ENCODE results near the gene SSTR4.
"Not testable (repeated sequence)": the region's sequence is repeated elsewhere in the genome, so short reads cannot be mapped to it uniquely, and the experiment has no call there.

SSTR4 gene

DNA sequence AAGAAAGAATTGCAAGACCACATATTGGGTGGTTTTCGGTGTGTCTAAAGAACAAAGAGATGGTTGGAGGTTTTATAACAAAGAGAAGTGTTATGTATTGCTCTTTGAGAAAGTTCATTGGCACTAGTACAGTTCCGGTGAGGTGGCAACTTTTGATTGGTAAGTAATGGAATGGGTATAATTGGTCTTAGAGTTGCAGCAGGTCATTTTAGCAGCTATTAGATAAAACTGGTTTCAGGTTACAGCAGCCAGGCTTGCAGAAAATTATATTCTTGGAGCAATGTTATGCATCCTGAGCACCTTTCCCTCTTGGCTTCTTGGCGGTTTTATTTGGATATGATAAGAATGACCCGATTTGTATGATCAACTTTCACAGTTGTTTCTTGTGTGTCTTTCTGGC, 12.3 kb upstream of the SSTR4 start:
- H3K4me3 ChIP-seq (ENCODE audit: low read depth, low read length): no peak overlapping the region
- DNase-seq (ENCODE audit: low read depth): no peak
- TF ChIP-seq, protein P1, sequence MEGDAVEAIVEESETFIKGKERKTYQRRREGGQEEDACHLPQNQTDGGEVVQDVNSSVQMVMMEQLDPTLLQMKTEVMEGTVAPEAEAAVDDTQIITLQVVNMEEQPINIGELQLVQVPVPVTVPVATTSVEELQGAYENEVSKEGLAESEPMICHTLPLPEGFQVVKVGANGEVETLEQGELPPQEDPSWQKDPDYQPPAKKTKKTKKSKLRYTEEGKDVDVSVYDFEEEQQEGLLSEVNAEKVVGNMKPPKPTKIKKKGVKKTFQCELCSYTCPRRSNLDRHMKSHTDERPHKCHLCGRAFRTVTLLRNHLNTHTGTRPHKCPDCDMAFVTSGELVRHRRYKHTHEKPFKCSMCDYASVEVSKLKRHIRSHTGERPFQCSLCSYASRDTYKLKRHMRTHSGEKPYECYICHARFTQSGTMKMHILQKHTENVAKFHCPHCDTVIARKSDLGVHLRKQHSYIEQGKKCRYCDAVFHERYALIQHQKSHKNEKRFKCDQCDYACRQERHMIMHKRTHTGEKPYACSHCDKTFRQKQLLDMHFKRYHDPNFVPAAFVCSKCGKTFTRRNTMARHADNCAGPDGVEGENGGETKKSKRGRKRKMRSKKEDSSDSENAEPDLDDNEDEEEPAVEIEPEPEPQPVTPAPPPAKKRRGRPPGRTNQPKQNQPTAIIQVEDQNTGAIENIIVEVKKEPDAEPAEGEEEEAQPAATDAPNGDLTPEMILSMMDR (IDR thresholded peaks at IDR 0.05; ENCODE audit: insufficient read depth, low read depth, low read length, missing control alignments): no peak

DNA sequence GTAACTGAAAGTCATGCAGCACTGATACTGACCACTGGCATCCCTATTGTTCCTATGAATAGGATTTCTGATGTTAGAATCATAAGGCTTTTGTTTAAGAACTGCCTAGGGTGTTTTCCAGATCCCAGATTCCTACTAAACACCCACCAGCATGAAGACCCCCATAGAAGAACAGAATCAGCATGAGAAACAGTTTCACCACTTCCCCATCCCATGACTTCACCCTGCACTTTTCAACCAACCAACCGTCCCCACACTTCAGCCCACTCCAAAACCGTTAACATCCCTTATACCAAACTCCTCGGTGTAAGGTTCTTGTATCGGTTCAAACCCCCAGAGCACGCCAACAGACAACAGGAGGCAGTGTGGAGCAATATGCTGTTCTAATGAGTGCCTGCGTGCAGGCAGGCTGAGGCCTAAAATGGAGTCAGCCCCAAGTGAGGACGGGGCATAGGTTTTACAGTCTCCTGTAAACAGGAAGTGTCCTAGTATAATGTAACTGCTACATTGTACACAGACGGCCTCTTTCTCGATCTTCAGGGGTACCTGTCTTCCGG, 11.4 kb upstream of the SSTR4 start:
- DNase-seq (ENCODE audit: low read depth): no peak
- TF ChIP-seq, protein P1 (IDR thresholded peaks at IDR 0.05; ENCODE audit: insufficient read depth, low read depth, low read length, missing control alignments): peak; percentile 3
- no peak overlapping the region for H3K4me3 ChIP-seq (ENCODE audit: low read depth, low read length)

DNA sequence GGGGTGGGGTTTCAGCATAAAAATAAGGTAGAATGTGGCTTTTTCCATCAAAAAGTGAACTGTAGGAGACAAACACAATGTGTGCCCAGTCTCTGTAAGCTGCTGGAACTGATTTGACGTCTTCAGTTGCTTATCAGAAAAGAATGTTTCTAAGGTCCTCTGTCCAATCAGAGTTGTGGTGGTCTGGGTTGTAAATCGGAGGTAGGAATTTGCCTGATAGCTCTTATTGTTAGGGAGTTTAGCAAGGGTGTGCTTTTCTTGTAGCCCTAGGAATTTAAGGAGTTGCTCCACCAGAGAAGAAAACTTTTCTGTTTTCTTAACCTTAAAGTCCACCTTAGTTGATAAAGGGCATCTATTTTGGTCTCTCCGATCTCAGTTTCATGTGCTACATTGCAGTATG, 10.4 kb upstream of the SSTR4 start:
- TF ChIP-seq, protein P1 (IDR thresholded peaks at IDR 0.05; ENCODE audit: insufficient read depth, low read depth, low read length, missing control alignments): no peak
- DNase-seq (ENCODE audit: low read depth): no peak
- H3K4me3 ChIP-seq (ENCODE audit: low read depth, low read length): no peak overlapping the region

DNA sequence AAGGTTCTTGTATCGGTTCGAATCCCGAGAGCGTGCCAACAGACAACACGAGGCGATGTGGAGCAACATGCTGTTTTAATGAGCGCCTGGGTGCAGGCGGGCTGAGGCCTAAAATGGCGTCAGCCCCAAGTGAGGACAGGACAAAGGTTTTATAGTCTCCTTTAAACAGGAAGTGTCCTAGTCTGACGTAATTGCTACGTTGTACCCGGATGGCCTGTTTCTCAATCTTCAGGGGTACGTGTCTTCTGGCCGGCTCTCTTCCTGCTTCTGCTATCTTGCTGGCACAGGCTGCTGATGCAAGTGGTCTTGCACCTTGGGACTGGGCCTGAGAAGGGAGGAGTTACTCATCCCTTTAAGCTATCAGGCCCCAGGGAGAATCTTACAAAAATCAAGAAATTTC, 9.6 kb upstream of the SSTR4 start:
- DNase-seq (ENCODE audit: low read depth); H3K4me3 ChIP-seq (ENCODE audit: low read depth, low read length): not testable (repeated sequence)

DNA sequence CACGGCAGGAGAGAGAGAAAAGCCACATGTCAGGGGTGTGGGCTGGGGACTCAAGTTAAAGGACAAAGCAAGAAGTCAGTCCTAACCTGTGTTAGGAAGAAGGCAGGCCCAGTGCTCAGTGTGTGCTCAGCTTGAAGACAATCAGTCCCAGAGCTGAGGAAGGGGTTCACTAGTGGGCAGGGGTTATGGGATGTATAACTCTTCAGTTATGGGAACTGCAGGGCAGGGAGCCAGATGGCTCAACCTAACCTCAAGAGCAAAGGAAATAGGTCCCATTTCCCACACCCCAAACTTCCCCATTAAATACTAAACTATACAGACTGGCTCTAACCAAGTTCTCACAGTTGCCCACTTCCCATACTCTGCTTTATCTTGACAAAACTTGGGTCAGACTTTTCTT, 7.4 kb upstream of the SSTR4 start:
- DNase-seq (ENCODE audit: low read depth): no peak
- TF ChIP-seq, protein P1 (IDR thresholded peaks at IDR 0.05; ENCODE audit: insufficient read depth, low read depth, low read length, missing control alignments): no peak
- no peak overlapping the region for H3K4me3 ChIP-seq (ENCODE audit: low read depth, low read length)

DNA sequence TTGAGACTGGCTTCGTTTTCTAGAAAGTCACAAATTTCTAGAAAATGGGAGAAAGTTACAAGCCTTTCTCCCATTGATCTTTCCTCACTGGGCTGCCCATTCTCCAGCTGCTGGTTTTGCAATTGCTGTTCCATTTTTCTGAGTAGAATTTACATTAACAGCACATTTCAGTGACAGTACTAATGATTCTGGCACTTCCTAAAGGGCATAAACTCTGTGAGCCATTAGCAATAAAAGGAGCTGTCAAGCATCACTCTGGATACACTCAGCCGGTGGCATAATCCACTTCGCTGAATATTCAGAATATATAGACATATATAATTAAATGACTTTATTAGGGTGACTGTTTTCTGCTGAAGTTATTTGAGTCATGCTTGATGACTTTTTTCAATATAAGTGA, 6.7 kb upstream of the SSTR4 start:
- DNase-seq (ENCODE audit: low read depth): no peak
- H3K4me3 ChIP-seq (ENCODE audit: low read depth, low read length): no peak overlapping the region
- TF ChIP-seq, protein P1 (IDR thresholded peaks at IDR 0.05; ENCODE audit: insufficient read depth, low read depth, low read length, missing control alignments): no peak

DNA sequence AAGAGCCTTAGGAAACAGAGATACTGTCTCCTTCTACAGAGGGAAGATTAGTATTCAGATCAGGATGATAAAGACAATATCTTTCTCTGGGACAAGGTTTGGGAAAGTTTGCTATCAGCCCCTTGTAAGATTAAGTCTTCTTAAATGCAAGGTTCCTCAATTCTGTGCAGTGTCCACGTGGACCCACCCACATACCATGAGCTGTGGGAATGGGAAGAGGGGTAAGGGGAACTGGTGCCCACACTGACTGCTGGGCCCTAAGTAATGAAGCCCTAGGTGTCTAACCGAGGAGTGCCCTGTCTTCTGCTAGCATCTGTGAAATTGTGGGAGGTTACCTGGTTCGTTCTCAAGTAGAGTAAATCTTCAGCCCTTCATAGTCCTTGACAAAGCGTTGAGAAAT, 5.8 kb upstream of the SSTR4 start:
- TF ChIP-seq, protein P1 (IDR thresholded peaks at IDR 0.05; ENCODE audit: insufficient read depth, low read depth, low read length, missing control alignments): no peak
- no peak overlapping the region for H3K4me3 ChIP-seq (ENCODE audit: low read depth, low read length)
- no peak for DNase-seq (ENCODE audit: low read depth)
